Sigmoid colon (tissue), 4 donors: ENCODE results near the gene ECI1.

Experiments
- CTCF ChIP-seq, 4 experiments: fragments of 450-650 bp in 3 of 4; fragments of 200-600 bp in 1 of 4; IDR thresholded peaks; one replicate each; pipeline ENCODE4 v1.5.1; 2016 to 2019; ENCODE audit warnings: antibody characterized with exemption in 4 of 4, mild to moderate bottlenecking in 3 of 4, moderate library complexity in 2 of 4
- EP300 ChIP-seq, 4 donors: sonication (generic); formaldehyde crosslinking; IDR thresholded peaks; one replicate each; pipeline ENCODE4 v1.6.1; 2017; ENCODE audit warnings: antibody characterized with exemption in 4 of 4
- POLR2A ChIP-seq, 2 donors: fragments of 450-650 bp; IDR thresholded peaks; one replicate each; pipeline ENCODE4 v1.6.1; 2016; ENCODE audit warnings: antibody characterized with exemption in 2 of 2, mild to moderate bottlenecking in 2 of 2, moderate library complexity in 2 of 2

- no peak for TF ChIP-seq CTCF (IDR thresholded peaks at IDR 0.05)
- no peak for TF ChIP-seq POLR2A (IDR thresholded peaks at IDR 0.05)
- TF ChIP-seq EP300 (IDR thresholded peaks at IDR 0.05), result no peak
Observed at GRCh38 chr16:2299915-2300192, 48.5 kb upstream of the ECI1 start.
